H1 (cell line): ENCODE results near the gene PPP1R1C. TPM values are rescaled to one million over a fixed set of nuclear protein-coding genes. Genes with fewer than 3 reads are reported as not detected.

Source experiments
- CTCF ChIA-PET: fragments of 300-600 bp; sonication (Branson Sonifier 250); formaldehyde crosslinking; loops from one replicate; lab custom pipeline; 2021; ENCODE audit not compliant: partially characterized antibody; lab: Charles Lee
- POLR2A ChIA-PET: fragments of 300-600 bp; sonication (Branson Sonifier 250); formaldehyde crosslinking; loops from one replicate; lab custom pipeline; 2021; ENCODE audit warnings: inconsistent platforms; ENCODE audit not compliant: partially characterized antibody; lab: Charles Lee
- DNase-seq, 2 experiments: peaks; one replicate each; pipeline versions ENCODE4 v3.0.0 to v3.0.0-alpha.2; 2010 to 2022; ENCODE audit warnings: low spot score in 2 of 2, low read depth in 1 of 2, mixed read lengths in 1 of 2
- FAIRE-seq: peaks from 2 replicates; lab custom pipeline; 2011; peaks lifted over from hg19 to GRCh38; lab: Jason Lieb, UNC
- H2AFZ ChIP-seq: 2 replicates; pipeline ENCODE4 v1.8.1; 2012; ENCODE audit warnings: low read length, inconsistent platforms
- H2AK5ac ChIP-seq: 2 replicates; pipeline ENCODE4 v1.6.1; 2013; ENCODE audit warnings: low read depth, low read length
- H2BK120ac ChIP-seq: replicated peaks from 2 replicates; pipeline ENCODE3; 2013; ENCODE audit warnings: low read depth, low read length, inconsistent platforms
- H2BK12ac ChIP-seq: 2 replicates; pipeline ENCODE4 v1.6.1; 2013; ENCODE audit warnings: low read depth, low read length
- H2BK15ac ChIP-seq: 2 replicates; pipeline ENCODE4 v1.6.1; 2013; ENCODE audit warnings: low read length
- H2BK20ac ChIP-seq: 2 replicates; pipeline ENCODE4 v1.6.1; 2013; ENCODE audit warnings: low read length
- H2BK5ac ChIP-seq: 2 replicates; pipeline ENCODE4 v1.6.1; 2013; ENCODE audit warnings: low read depth, low read length
- H3K14ac ChIP-seq: 2 replicates; pipeline ENCODE4 v1.6.1; 2013; ENCODE audit warnings: inconsistent platforms; ENCODE audit not compliant: insufficient read length
- H3K18ac ChIP-seq: 2 replicates; pipeline ENCODE4 v1.6.1; 2013; ENCODE audit warnings: low read length; ENCODE audit errors: extremely low read depth
- H3K23ac ChIP-seq: 2 replicates; pipeline ENCODE4 v1.6.1; 2013; ENCODE audit warnings: inconsistent platforms; ENCODE audit not compliant: insufficient read length
- H3K23me2 ChIP-seq: 2 replicates; pipeline ENCODE4 v1.6.1; 2013; ENCODE audit warnings: low read depth, low read length
- H3K27ac ChIP-seq: 2 replicates; pipeline ENCODE4 v1.6.1; 2011; ENCODE audit warnings: low read depth, low read length, inconsistent platforms
- H3K27me3 ChIP-seq, 4 experiments: replicated peaks in 1 of 4; 1 replicate in 1 of 4; 2 replicates in 3 of 4; pipeline versions ENCODE4 v1.6.1 to v1.8.1; 2011 to 2013; ENCODE audit warnings: low read length in 3 of 4, mild to moderate bottlenecking in 3 of 4, inconsistent platforms in 2 of 4, mixed read lengths in 2 of 4, moderate library complexity in 1 of 4; ENCODE audit not compliant: control insufficient read depth in 3 of 4, insufficient read depth in 3 of 4; ENCODE audit errors: extremely low read depth in 1 of 4
- H3K36me3 ChIP-seq, 4 experiments: 2 replicates each; pipeline versions ENCODE4 v1.6.1 to v1.8.1; 2011 to 2013; ENCODE audit warnings: mild to moderate bottlenecking in 4 of 4, low read length in 3 of 4, moderate library complexity in 2 of 4, control low read depth in 1 of 4, inconsistent platforms in 1 of 4; ENCODE audit not compliant: insufficient read depth in 4 of 4, control insufficient read depth in 2 of 4
- H3K4ac ChIP-seq: replicated peaks from 2 replicates; pipeline ENCODE3; 2013; ENCODE audit warnings: low read length, low read depth, mixed read lengths, inconsistent platforms; ENCODE audit not compliant: insufficient read length
- H3K4me1 ChIP-seq, 4 experiments: replicated peaks in 1 of 4; 1 replicate in 1 of 4; 2 replicates in 3 of 4; pipeline versions ENCODE4 v1.6.1 to v1.8.1; 2011 to 2013; ENCODE audit warnings: low read length in 3 of 4, inconsistent platforms in 2 of 4, mixed read lengths in 1 of 4; ENCODE audit not compliant: insufficient read depth in 4 of 4, control insufficient read depth in 3 of 4
- H3K4me2 ChIP-seq, 2 experiments: 2 replicates each; pipeline versions ENCODE4 v1.6.1 to v1.8.1; 2011 to 2013; ENCODE audit warnings: low read depth in 2 of 2, low read length in 2 of 2, control low read depth in 1 of 2, inconsistent platforms in 1 of 2, mild to moderate bottlenecking in 1 of 2; ENCODE audit not compliant: insufficient read depth in 1 of 2
- H3K4me3 ChIP-seq, 4 experiments: fragments of 200-600, 300-600 bp in 1 of 4; sonication (generic), shearing (Covaris generic), sonication (Bioruptor Twin) in 1 of 4; 2 replicates each; pipeline versions ENCODE4 v1.5.1 to v1.8.1; 2011 to 2016; ENCODE audit warnings: low read length in 4 of 4, low read depth in 3 of 4, control low read depth in 2 of 4, inconsistent platforms in 2 of 4, mild to moderate bottlenecking in 2 of 4, mixed read lengths in 1 of 4, moderate library complexity in 1 of 4; ENCODE audit not compliant: insufficient read depth in 2 of 4; ENCODE audit errors: extremely low read depth in 1 of 4
- H3K56ac ChIP-seq: replicated peaks from 2 replicates; pipeline ENCODE3; 2013; ENCODE audit warnings: low read depth, mild to moderate bottlenecking, mixed read lengths, low read length, inconsistent platforms; ENCODE audit not compliant: insufficient read length
- H3K79me1 ChIP-seq: 2 replicates; pipeline ENCODE4 v1.6.1; 2013; ENCODE audit warnings: low read depth, low read length, control low read depth
- H3K79me2 ChIP-seq, 2 experiments: 2 replicates each; pipeline versions ENCODE4 v1.6.1 to v1.8.1; 2012 to 2013; ENCODE audit warnings: low read length in 2 of 2, mild to moderate bottlenecking in 2 of 2, inconsistent platforms in 1 of 2; ENCODE audit not compliant: insufficient read depth in 2 of 2, control insufficient read depth in 1 of 2
- H3K9ac ChIP-seq, 4 experiments: replicated peaks in 1 of 4; 1 replicate in 1 of 4; 2 replicates in 3 of 4; pipeline versions ENCODE4 v1.6.1 to v1.8.1; 2011 to 2013; ENCODE audit warnings: low read depth in 3 of 4, low read length in 3 of 4, control low read depth in 2 of 4, mild to moderate bottlenecking in 2 of 4, moderate library complexity in 2 of 4, inconsistent platforms in 1 of 4; ENCODE audit errors: extremely low read depth in 1 of 4
- H3K9me3 ChIP-seq, 2 experiments: 2 replicates each; pipeline versions ENCODE4 v1.6.1 to v1.8.1; 2012 to 2013; ENCODE audit warnings: mild to moderate bottlenecking in 2 of 2, moderate library complexity in 2 of 2, control low read depth in 1 of 2, inconsistent platforms in 1 of 2, low read depth in 1 of 2, low read length in 1 of 2, mixed read lengths in 1 of 2; ENCODE audit not compliant: insufficient read depth in 2 of 2
- H4K20me1 ChIP-seq, 2 experiments: replicated peaks in 1 of 2; 2 replicates each; pipeline versions ENCODE3 to v1.8.1; 2011 to 2013; ENCODE audit warnings: inconsistent platforms in 2 of 2, low read length in 2 of 2, mild to moderate bottlenecking in 1 of 2; ENCODE audit not compliant: insufficient read depth in 2 of 2, control insufficient read depth in 1 of 2
- H4K5ac ChIP-seq: 2 replicates; pipeline ENCODE4 v1.6.1; 2013; ENCODE audit warnings: low read length, low read depth, mixed read lengths, inconsistent platforms; ENCODE audit not compliant: insufficient read length
- H4K8ac ChIP-seq: 2 replicates; pipeline ENCODE4 v1.8.0; 2013; ENCODE audit warnings: mild to moderate bottlenecking, moderate library complexity, low read length, inconsistent platforms; ENCODE audit not compliant: insufficient read depth; ENCODE audit errors: extremely low read depth
- H4K91ac ChIP-seq: replicated peaks from 2 replicates; pipeline ENCODE3; 2013; ENCODE audit warnings: low read length, mixed read lengths, inconsistent platforms; ENCODE audit not compliant: insufficient read length
- CTBP2 ChIP-seq: IDR thresholded peaks from 2 replicates; pipeline ENCODE4 v1.7.0; 2011; ENCODE audit warnings: borderline replicate concordance, mild to moderate bottlenecking, moderate library complexity, mixed read lengths, low read length; ENCODE audit not compliant: insufficient read depth, insufficient read length
- EZH2 ChIP-seq: fragments of 200-600 bp; sonication (generic); IDR thresholded peaks from 2 replicates; pipeline ENCODE4 v1.7.1; 2012; ENCODE audit warnings: low read depth, mild to moderate bottlenecking, moderate library complexity, low read length, inconsistent platforms; ENCODE audit not compliant: severe bottlenecking
- GTF2F1 ChIP-seq: IDR thresholded peaks from 2 replicates; pipeline ENCODE4 v1.6.1; 2012; ENCODE audit warnings: low read depth, low read length, improper control_type of control experiment, borderline replicate concordance
- KDM1A ChIP-seq: fragments of 200-600, 300-600 bp; sonication (generic); IDR thresholded peaks from 2 replicates; pipeline ENCODE4 v1.7.1; 2016; ENCODE audit warnings: mild to moderate bottlenecking, low read length, borderline replicate concordance
- MAFK ChIP-seq: IDR thresholded peaks from 2 replicates; pipeline ENCODE4 v1.6.1; 2012; ENCODE audit warnings: low read depth, mild to moderate bottlenecking, improper control_type of control experiment, low read length
- RBBP5 ChIP-seq: IDR thresholded peaks from 2 replicates; pipeline ENCODE4 v1.7.1; 2012; ENCODE audit warnings: low read depth, mild to moderate bottlenecking, inconsistent platforms, low read length, moderate library complexity, borderline replicate concordance
- SUZ12 ChIP-seq: fragments of 200-600 bp; sonication (generic); IDR thresholded peaks from 2 replicates; pipeline ENCODE4 v1.6.1; 2012; ENCODE audit warnings: mild to moderate bottlenecking, inconsistent platforms, low read length, moderate library complexity, mixed read lengths
- TAF1 ChIP-seq: IDR thresholded peaks from 2 replicates; pipeline ENCODE4 v1.6.1; 2011; ENCODE audit warnings: mild to moderate bottlenecking, low read depth, low read length
- TBP ChIP-seq: IDR thresholded peaks from 2 replicates; pipeline ENCODE4 v1.6.1; 2011; ENCODE audit warnings: low read depth, low read length, improper control_type of control experiment
- WGBS, 2 experiments: shearing (Covaris generic) in 1 of 2; methylation state at CpG; one replicate each; pipeline versions ENCODE4 v1.1.6 to v1.1.7; 2013 to 2015; ENCODE audit warnings: low lambda C conversion rate in 2 of 2, mixed read lengths in 2 of 2, inconsistent platforms in 1 of 2, low coverage in 1 of 2, missing lambda C conversion rate in 1 of 2; ENCODE audit not compliant: insufficient replicate concordance in 2 of 2, insufficient coverage in 1 of 2, insufficient read length in 1 of 2; ENCODE audit errors: extremely low coverage in 1 of 2, missing lambda C conversion rate in 1 of 2; 5-methylcytosine and 5-hydroxymethylcytosine counted together
- polyA plus RNA-seq, 7 experiments: library from polyadenylated mRNA; depleted of rRNA in 3 of 7; stranded (reverse) in 5 of 7; unstranded in 2 of 7; fragments of >200 nt in 5 of 7; fragments of 200-250 nt in 2 of 7; gene quantifications; 1 replicate in 5 of 7; 2 replicates in 1 of 7; 4 replicates in 1 of 7; pipeline versions ENCODE4 v1.2.1 to v1.2.3, GENCODE V29; 2011 to 2013; ENCODE audit warnings: missing spikeins in 2 of 7, mixed read lengths in 2 of 7
- total RNA-seq: library from RNA; stranded (reverse); fragmentation: NEBNext Ultra II Directional; extraction: Animal tissue kit (Norgen Biotek cat#: 25700); gene quantifications from 2 replicates; pipeline ENCODE4 v1.2.1, GENCODE V29; 2021
- TF ChIP-seq, protein P1 (sequence below), 3 experiments: IDR thresholded peaks; 1 replicate in 2 of 3; 2 replicates in 1 of 3; pipeline versions ENCODE4 v1.5.1 to v1.6.1; 2011; ENCODE audit warnings: low read length in 3 of 3, mild to moderate bottlenecking in 3 of 3, inconsistent platforms in 2 of 3, low read depth in 1 of 3, moderate library complexity in 1 of 3; ENCODE audit not compliant: insufficient read depth in 1 of 3; ENCODE audit errors: control extremely low read depth in 1 of 3

PPP1R1C gene
- total and polyA plus RNA-seq, 2 of the 8 experiments (the other 6 are each of a cell fraction or from before 2014, with no cell fraction given) = 1.3 to 5.3 TPM

DNA sequence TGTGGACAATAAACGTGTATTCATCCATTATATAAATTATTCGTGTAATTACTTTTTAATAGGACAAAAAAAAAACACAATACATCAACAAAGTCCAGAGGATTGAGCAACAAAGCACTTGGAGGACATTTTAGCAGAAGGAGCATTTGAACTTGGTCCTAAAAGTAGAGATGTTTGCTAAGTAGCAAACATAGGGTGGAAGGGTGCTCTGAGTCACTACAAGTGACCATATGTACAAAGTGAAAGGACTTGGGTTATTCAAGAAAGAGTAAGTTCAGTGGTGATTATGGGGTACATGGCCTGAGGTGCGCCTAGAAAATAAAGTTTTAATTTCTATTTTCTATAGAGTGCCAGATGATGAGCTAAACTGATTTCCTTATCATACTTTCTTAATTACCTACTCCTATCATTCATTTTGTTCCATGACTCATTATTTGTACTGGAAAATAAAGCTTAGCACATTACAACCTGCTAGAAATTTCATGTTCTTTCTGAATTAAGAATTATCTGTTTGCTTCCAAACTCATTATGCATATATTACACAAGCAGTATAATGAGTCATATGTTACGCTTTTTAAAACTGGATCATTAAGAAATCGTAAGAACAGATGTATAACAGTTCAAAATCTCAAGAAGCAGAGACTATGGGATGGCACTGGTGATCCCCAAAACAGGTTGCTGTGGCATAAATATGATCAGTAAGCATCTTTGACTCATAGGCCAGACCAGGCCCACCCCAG, 13.1 kb upstream of the PPP1R1C start:
- ChIA-PET POLR2A (no interaction called here), CTCF (interaction anchor here (0.7 to 1.5 kb wide), 2 partner anchors 36 to 106 kb away, joined by 3 to 4 read pairs; no protein-coding TSS in a partner anchor)
- Histone ChIP-seq H2AFZ (no peak overlapping the region), H2BK15ac (no peak overlapping the region), H2BK5ac (no peak overlapping the region), H3K79me1 (no peaks in the 10 kb centered on the region), H3K79me2 (no peaks in the 10 kb centered on the region), H2BK20ac (no peak overlapping the region), H3K4me1 (no peaks in the 10 kb centered on the region), H4K91ac (no peak overlapping the region), H3K9ac (no peak overlapping the region), H2BK120ac (no peak overlapping the region), H4K8ac (no peak overlapping the region), H3K4ac (no peak overlapping the region), H3K9me3 (no peaks in the 10 kb centered on the region), H2BK12ac (no peak overlapping the region), H3K23ac (no peak overlapping the region), H2AK5ac (no peak overlapping the region), H3K4me3 (no peak overlapping the region), H3K4me2 (no peak overlapping the region), H4K20me1 (no peaks in the 10 kb centered on the region), H3K56ac (no peak overlapping the region), H3K18ac (no peak overlapping the region), H3K36me3 (no peaks in the 10 kb centered on the region), H3K14ac (no peak overlapping the region), H4K5ac (no peak overlapping the region), H3K27ac (no peak overlapping the region), H3K27me3 (no peaks in the 10 kb centered on the region), H3K23me2 (no peaks in the 10 kb centered on the region)
- FAIRE-seq = no peak
- WGBS, 2 experiments = 92% methylated on average over 5 of the region's 5 CpGs; no CpG with 5 or more reads in 1 of the 2 experiments
- no peak for DNase-seq
- TF ChIP-seq RBBP5 (no peak), SUZ12 (no peak), EZH2 (no peak), CTBP2 (no peak), GTF2F1 (no peak), KDM1A (no peak), MAFK (no peak), TAF1 (no peak), TBP (no peak)
- TF ChIP-seq, protein P1, sequence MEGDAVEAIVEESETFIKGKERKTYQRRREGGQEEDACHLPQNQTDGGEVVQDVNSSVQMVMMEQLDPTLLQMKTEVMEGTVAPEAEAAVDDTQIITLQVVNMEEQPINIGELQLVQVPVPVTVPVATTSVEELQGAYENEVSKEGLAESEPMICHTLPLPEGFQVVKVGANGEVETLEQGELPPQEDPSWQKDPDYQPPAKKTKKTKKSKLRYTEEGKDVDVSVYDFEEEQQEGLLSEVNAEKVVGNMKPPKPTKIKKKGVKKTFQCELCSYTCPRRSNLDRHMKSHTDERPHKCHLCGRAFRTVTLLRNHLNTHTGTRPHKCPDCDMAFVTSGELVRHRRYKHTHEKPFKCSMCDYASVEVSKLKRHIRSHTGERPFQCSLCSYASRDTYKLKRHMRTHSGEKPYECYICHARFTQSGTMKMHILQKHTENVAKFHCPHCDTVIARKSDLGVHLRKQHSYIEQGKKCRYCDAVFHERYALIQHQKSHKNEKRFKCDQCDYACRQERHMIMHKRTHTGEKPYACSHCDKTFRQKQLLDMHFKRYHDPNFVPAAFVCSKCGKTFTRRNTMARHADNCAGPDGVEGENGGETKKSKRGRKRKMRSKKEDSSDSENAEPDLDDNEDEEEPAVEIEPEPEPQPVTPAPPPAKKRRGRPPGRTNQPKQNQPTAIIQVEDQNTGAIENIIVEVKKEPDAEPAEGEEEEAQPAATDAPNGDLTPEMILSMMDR (IDR thresholded peaks at IDR 0.05; ENCODE audit: control extremely low read depth in 1 of 3, insufficient read depth in 1 of 3, low read depth in 1 of 3, low read length in 3 of 3) = no peak
